ENCODE measurements around the gene ABCB6. TPM values are rescaled to one million over a fixed set of nuclear protein-coding genes. Genes with fewer than 3 reads are reported as not detected.

The ABCB6 gene
- total RNA-seq (10 to 100 TPM; 24.4 to 55.7 (median 43.5) TPM), polyA plus RNA-seq (10 to 100 TPM; 31.0 to 64.9 (median 42.2) TPM)
- long read RNA-seq, donor 1, transcript ABCB6-201 (19 exons, 3,045 nt): major isoform, 195 of 210 reads
- long read RNA-seq, donor 1, partial matches to known transcripts: 3 of 210 reads
- long read RNA-seq, donor 1, other reads (novel, unspliced or antisense): 11 of 210 reads
- long read RNA-seq, donor 2, transcript ABCB6-201 (19 exons, 3,045 nt): major isoform, 168 of 195 reads
- long read RNA-seq, donor 2, partial matches to known transcripts: 4 of 195 reads
- long read RNA-seq, donor 2, other reads (novel, unspliced or antisense): 20 of 195 reads

DNA sequence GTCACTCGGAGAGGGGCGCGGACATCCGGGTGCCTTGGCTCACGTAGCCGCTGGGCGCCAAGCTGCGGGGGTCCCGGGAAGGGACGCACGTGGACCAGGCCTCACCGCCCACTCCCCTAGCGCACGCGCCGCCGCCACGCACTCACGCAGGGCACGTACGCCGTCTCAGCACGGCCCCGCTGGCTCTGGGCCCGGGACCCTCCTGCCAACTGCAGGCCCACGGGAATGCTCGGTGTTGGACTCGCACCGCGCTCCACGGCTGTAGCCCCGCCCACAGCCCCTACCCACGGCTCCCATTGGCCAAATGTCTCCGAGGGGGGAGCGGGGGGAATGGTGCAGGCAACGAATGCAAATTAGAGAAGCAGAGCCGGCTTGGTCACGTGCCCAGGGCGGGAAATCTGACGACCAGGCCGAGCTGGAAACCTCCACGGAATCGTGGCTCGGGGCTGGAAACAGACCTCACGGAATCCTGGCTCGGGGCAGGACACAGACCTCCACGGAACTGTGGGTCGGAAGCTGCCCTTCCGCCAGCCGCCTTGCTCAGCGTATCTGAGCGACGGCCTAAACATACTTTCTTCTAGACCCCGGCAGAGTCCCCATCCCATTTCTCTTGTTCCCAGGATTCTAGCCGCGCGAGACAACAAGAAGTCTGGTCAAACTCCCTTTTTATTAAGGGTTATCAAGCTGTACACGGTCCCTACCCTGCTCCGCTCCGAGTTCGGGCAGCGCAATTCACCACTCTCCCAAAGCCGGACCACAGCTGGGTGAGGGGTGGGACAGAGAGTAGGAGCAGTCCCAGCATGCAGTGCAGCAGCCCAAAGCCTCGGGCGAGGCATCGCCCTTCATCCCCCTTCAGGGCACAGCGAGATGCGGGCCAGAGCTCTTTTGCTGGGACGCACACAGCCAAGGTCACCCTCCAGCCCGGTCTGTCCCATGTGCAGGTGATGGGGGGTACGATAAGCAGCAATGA, at the start of gene ABCB6:
ABCB6 (minus strand) TSS at position 227 of the 970 bp plus-strand sequence. CDS start 285 bp downstream, outside the sequence.
- Histone ChIP-seq H3K36me3 (ENCODE audit: insufficient read depth in 1 of 2, low read depth in 1 of 2) (peaks cover 6 to 76% of the 10 kb centered on the region in 2 donors), H3K27ac (peak within 1 kb of the TSS; percentile 92), H3K9me3 (no peaks in the 10 kb centered on the region), H3K4me3 (peak within 1 kb of the TSS; percentile 69), H3K4me1 (peaks cover 24% of the 10 kb centered on the region), H3K27me3 (ENCODE audit: insufficient read depth in 3 of 3, low read length in 2 of 3) (no peaks in the 10 kb centered on the region)
- intact Hi-C loops (cut with DNase I): loop anchor here in 1 of 2 donors (5.0 kb wide), 1 partner anchor 42 kb away; the partner anchor contains the start of genes CNPPD1 and RETREG2
- 5 to 8% (median 6%) methylated on average over 61 to 71 of the region's 71 CpGs for WGBS, 3 donors
- peak; percentile 99 for DNase-seq
- peak; percentile 87 to 88 (median 87) for ATAC-seq
- no peak for TF ChIP-seq CTCF (IDR thresholded peaks at IDR 0.05)

GRCh38 chr2:219268294-219268693, 49.5 kb upstream of the ABCB6 start:
- no peak overlapping the region for H3K27ac ChIP-seq
- H3K4me3 ChIP-seq: no peak overlapping the region
- H3K27me3 ChIP-seq (ENCODE audit: insufficient read depth in 3 of 3, low read length in 2 of 3): no peaks in the 10 kb centered on the region
- WGBS, 3 donors: 73 to 80% (median 75%) methylated on average over 2 of the region's 2 CpGs
- H3K36me3 ChIP-seq (ENCODE audit: insufficient read depth in 1 of 2, low read depth in 1 of 2): no peaks in the 10 kb centered on the region
- ATAC-seq (no peak), DNase-seq (no peak)
- no peaks in the 10 kb centered on the region for H3K4me1 ChIP-seq
- no peak for TF ChIP-seq CTCF (IDR thresholded peaks at IDR 0.05)
- no peaks in the 10 kb centered on the region for H3K9me3 ChIP-seq
- intact Hi-C loops (cut with DNase I): no loop called here

- intact Hi-C loops (cut with DNase I): no loop called here
- H3K9me3 ChIP-seq: no peaks in the 10 kb centered on the region
- no peaks in the 10 kb centered on the region for H3K27me3 ChIP-seq (ENCODE audit: insufficient read depth in 3 of 3, low read length in 2 of 3)
- no peaks in the 10 kb centered on the region for H3K4me1 ChIP-seq
- ATAC-seq: no peak
- whole genome bisulfite sequencing, 3 donors: 75 to 87% (median 83%) methylated on average over 1 of the region's 1 CpG
- no peak overlapping the region for H3K27ac ChIP-seq
- H3K4me3 ChIP-seq: no peak overlapping the region
- DNase-seq: no peak
- no peaks in the 10 kb centered on the region for H3K36me3 ChIP-seq (ENCODE audit: insufficient read depth in 1 of 2, low read depth in 1 of 2)
- TF ChIP-seq CTCF (IDR thresholded peaks at IDR 0.05): no peak
These were observed 48.1 kb upstream of the ABCB6 start for GRCh38 chr2:219266886-219267285.

GRCh38 chr2:219266232-219266631, 47.5 kb upstream of the ABCB6 start:
- no peak for TF ChIP-seq CTCF (IDR thresholded peaks at IDR 0.05)
- ATAC-seq: no peak
- 72 to 74% (median 73%) methylated on average over 5 of the region's 5 CpGs for WGBS, 3 donors
- Histone ChIP-seq H3K9me3 (no peaks in the 10 kb centered on the region), H3K36me3 (ENCODE audit: insufficient read depth in 1 of 2, low read depth in 1 of 2) (no peaks in the 10 kb centered on the region), H3K4me1 (no peaks in the 10 kb centered on the region), H3K27ac (no peak overlapping the region), H3K4me3 (no peak overlapping the region), H3K27me3 (ENCODE audit: insufficient read depth in 3 of 3, low read length in 2 of 3) (no peaks in the 10 kb centered on the region)
- no peak for DNase-seq
- intact Hi-C loops (cut with DNase I): no loop called here

Data from psoas muscle (tissue), 8 donors.